ENCODE results near the gene ZBTB8B.
A peak's percentile ranks its signal among the peaks of the same experiment; 100 is the strongest.
"Not testable (repeated sequence)": the region's sequence is repeated elsewhere in the genome, so short reads cannot be mapped to it uniquely, and the experiment has no call there.

Gene ZBTB8B

GRCh38 chr1:32464716-32465577, at the start of gene ZBTB8B:
Gene ZBTB8B, plus strand, starts transcription at chr1:32465072. Its CDS starts 5,553 bp downstream, at chr1:32470625.
- DNase-seq (ENCODE audit: low read depth): peak; percentile 35

- DNase-seq (ENCODE audit: low read depth): no peak
These were observed 43.1 kb upstream of the ZBTB8B start for GRCh38 chr1:32421775-32422174.

GRCh38 chr1:32426489-32427255, 38.2 kb upstream of the ZBTB8B start:
- DNase-seq (ENCODE audit: low read depth): no peak

- DNase-seq (ENCODE audit: low read depth): no peak
These were observed 37.5 kb upstream of the ZBTB8B start for GRCh38 chr1:32427264-32427963.

- DNase-seq (ENCODE audit: low read depth): no peak
These were observed 33.0 kb upstream of the ZBTB8B start for GRCh38 chr1:32431736-32432400.

- DNase-seq (ENCODE audit: low read depth): no peak
These were observed 26.7 kb upstream of the ZBTB8B start for GRCh38 chr1:32438136-32438535.

- DNase-seq (ENCODE audit: low read depth): not testable (repeated sequence)
These were observed 26.1 kb upstream of the ZBTB8B start for GRCh38 chr1:32438777-32439176.

GRCh38 chr1:32441467-32441866, 23.4 kb upstream of the ZBTB8B start:
- DNase-seq (ENCODE audit: low read depth): not testable (repeated sequence)

- peak; percentile 73 for DNase-seq (ENCODE audit: low read depth)
These were observed 17.2 kb upstream of the ZBTB8B start for GRCh38 chr1:32447469-32448185.

GRCh38 chr1:32448186-32448772, 16.6 kb upstream of the ZBTB8B start:
- peak; percentile 69 for DNase-seq (ENCODE audit: low read depth)

GRCh38 chr1:32448773-32449456, 16.0 kb upstream of the ZBTB8B start:
- DNase-seq (ENCODE audit: low read depth): no peak

GRCh38 chr1:32449457-32449831, 15.4 kb upstream of the ZBTB8B start:
- not testable (repeated sequence) for DNase-seq (ENCODE audit: low read depth)

- DNase-seq (ENCODE audit: low read depth): peak; percentile 22
These were observed 10.1 kb upstream of the ZBTB8B start for GRCh38 chr1:32454726-32455125.

- no peak for DNase-seq (ENCODE audit: low read depth)
These were observed 8.9 kb upstream of the ZBTB8B start for GRCh38 chr1:32455958-32456357.

- DNase-seq (ENCODE audit: low read depth): not testable (repeated sequence)
These were observed 6.1 kb upstream of the ZBTB8B start for GRCh38 chr1:32458798-32459197.

- not testable (repeated sequence) for DNase-seq (ENCODE audit: low read depth)
These were observed 1.9 kb upstream of the ZBTB8B start for GRCh38 chr1:32462977-32463376.

- DNase-seq (ENCODE audit: low read depth): peak; percentile 36
These were observed 619 bp upstream of the ZBTB8B start for GRCh38 chr1:32464191-32464715.

- no peak for DNase-seq (ENCODE audit: low read depth)
These were observed 684 bp downstream of the ZBTB8B start for GRCh38 chr1:32465578-32465933.

GRCh38 chr1:32466761-32467160, 1.9 kb downstream of the ZBTB8B start:
- DNase-seq (ENCODE audit: low read depth): no peak

- DNase-seq (ENCODE audit: low read depth): no peak
These were observed 3.9 kb downstream of the ZBTB8B start for GRCh38 chr1:32468791-32469190.

All from iris pigment epithelial cell (primary cell).